ENCODE results near the gene PRR5L.
A peak's percentile ranks its signal among the peaks of the same experiment; 100 is the strongest.

PRR5L gene

DNA sequence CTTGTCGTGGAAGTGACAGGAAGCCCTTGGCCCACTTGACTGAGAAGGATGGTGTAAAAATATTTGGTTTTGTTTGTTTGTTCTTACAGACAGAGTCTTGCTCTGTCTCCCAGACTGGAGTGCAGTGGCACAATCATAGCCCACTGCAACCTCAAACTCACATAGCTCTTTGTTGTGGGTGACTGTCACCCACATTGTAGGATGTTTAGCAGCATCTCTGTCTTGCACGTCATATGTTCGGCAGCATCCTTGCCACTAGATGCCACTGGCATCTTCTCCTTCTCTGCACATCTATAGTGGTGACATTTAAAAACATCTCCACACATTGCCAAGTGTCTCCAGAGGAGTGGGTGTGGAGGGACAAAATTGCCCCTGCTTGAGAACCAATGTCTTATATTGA, 56.8 kb downstream of the PRR5L start:
- DNase-seq (ENCODE audit: extremely low spot score, insufficient read length, low read depth) (no peak), FAIRE-seq (no peak)

DNA sequence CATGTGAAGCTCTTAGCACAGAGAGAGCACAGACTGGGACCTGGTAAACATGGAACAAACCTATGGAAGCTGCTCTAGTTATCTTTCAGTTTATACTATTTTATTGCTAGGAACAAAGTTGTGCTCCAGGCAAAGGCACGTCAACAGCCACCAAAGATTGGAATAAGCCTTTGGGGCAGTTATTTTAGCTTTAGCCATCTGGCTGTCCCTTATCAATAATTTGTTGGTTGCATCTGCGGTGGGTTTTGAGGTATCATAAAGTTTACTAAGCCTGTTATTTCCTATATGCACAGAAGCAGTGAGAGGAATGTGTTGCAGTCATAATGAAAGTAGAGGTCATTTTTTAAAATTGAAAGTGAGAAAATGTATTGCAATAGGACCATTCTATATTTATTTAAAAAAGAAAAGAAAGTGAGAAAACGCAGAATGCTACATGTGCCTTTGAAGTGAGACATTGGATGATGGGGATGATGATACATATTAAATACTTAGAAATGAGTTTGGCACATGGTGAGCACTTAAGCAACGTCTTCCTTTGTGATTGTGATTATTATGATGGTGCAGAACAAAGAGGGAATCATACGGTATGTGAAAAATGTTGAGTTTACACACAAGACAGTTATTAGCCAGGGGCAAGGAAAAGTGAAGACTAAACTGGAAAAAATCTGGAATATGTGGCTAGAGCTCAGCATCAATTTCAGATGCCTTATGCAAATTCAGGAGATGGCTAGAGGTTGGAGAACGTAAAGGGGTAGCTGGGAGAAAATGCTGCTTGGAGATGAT, 58.3 kb downstream of the PRR5L start:
- FAIRE-seq, result peak; percentile 74
- DNase-seq (ENCODE audit: extremely low spot score, insufficient read length, low read depth), result no peak

DNA sequence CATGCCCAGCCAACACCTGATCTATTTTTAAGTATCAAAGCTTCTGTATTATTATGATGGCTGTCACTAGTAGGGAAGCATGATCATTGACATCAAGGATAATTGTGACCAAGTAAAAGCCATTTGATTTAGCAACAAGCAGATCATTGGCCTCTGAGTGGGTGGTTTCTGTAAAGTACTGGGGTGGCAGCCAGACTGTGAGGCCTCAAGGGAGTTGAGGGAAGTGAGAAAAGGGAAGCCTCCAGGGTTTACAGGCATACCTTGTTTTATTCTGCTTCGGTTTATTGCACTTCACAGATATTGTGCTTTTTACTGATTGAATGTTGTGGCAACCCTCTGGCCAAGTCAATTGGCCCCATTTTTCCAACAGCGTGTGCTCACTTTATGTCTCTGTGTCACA, 60.1 kb downstream of the PRR5L start:
- peak; percentile 95 for FAIRE-seq
- no peak for DNase-seq (ENCODE audit: extremely low spot score, insufficient read length, low read depth)

DNA sequence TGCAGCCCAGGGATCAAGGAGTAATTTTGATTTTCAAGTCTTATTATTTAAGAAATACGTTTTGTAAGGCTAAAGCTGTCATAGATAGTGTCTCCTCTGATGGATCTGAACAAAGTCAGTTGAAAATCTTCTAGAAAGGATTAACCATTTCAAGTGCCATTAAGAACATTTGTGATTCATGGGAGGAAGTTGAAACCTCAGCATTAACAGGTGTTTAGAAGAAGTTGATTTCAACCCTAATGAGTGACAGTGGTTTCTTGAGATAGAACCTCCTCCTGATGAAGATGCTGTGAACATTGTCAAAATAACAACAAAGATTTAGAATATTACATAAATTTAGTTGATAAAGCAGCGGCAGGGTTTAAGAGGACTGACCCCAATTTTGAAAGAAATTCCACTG, 61.7 kb downstream of the PRR5L start:
- FAIRE-seq (no peak), DNase-seq (ENCODE audit: extremely low spot score, insufficient read length, low read depth) (no peak)

DNA sequence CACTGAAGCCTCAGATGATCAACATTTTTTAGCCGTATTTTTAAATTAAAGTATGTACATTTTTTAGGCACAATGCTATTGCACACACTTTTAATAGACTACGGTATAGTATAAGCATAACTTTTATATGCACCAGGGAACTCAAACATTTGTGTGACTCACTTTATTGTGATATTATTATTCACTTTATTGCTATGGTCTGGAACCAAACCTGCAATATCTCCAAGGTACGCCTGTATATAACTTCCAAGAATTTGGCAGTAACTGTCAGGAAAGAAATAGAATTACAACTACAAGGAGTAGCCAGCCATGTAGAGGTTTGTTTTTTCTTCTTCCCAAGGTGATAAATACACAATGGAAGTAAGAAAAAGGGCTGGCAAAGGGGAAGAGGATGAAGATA, 62.3 kb downstream of the PRR5L start:
- no peak for DNase-seq (ENCODE audit: extremely low spot score, insufficient read length, low read depth)

DNA sequence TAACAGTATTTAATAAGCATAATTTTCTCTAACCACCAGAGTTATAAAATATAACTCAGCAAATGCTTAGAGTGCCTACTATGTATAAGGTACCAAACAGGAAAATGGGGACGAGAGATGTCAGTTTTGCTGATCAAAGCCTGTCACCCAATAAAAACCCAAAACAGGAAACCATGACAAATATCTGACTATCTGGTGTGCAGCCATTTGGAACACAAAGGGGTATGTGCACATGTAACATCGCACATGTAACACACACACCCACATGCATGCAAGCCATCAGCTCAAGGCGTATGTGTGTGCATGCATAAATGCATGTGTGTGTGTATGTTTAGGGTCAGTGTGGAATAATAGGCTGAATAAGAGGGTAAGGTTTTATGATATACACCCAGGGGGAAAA, 64.2 kb downstream of the PRR5L start:
- DNase-seq (ENCODE audit: extremely low spot score, insufficient read length, low read depth), result no peak
- no peak for FAIRE-seq

More for the DNA sequence above, 62.3 kb downstream of the PRR5L start:
- FAIRE-seq, result no peak

DNA sequence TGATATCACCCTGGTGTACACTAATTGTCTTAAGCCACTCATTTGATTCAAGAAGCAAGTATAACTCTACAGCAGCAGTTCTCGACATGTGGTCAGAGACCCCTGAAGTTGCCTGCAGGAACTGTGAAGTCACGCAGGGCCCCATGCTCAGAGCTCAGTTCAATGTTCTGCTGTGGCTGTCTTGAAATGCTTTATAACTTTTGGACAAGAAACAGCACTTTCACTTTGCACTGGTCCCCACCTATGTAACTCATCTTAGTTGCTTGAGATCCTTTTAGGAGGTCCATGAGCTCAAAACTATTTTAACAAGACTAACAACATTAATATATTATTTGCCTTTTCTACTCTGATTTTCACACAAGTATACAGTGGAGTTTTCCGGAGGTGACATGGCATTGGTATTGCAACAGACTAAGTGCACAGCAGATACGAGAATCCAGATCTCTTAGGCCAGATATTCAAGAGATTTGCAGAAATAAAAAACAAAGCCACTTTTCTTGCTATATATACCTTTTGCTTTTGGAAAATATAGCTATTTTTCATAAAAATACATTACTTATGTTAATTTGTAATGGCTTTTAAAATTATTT, 64.8 kb downstream of the PRR5L start:
- peak; percentile 31 for FAIRE-seq

DNA sequence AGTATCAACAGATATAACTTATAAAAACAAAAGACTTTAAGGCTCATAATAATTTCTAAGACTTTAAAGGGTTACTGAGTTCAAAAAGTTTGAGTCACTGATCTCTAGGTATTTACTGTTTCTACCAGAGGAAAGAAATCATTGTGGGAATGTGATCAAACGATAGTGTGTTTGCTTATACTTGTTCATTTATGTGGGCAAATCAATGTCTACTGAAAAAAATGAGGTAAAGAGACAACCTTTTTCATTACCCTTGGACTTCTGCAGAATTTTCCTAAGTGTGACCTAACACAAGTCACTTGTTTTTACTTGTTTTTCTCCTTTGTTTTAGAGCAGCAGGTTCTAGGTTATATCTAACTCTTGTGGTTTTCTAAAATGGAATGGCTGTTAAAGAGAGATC, 65.4 kb downstream of the PRR5L start:
- no peak for DNase-seq (ENCODE audit: extremely low spot score, insufficient read length, low read depth)
- no peak for FAIRE-seq

More for the DNA sequence above, 64.8 kb downstream of the PRR5L start:
- no peak for DNase-seq (ENCODE audit: extremely low spot score, insufficient read length, low read depth)

DNA sequence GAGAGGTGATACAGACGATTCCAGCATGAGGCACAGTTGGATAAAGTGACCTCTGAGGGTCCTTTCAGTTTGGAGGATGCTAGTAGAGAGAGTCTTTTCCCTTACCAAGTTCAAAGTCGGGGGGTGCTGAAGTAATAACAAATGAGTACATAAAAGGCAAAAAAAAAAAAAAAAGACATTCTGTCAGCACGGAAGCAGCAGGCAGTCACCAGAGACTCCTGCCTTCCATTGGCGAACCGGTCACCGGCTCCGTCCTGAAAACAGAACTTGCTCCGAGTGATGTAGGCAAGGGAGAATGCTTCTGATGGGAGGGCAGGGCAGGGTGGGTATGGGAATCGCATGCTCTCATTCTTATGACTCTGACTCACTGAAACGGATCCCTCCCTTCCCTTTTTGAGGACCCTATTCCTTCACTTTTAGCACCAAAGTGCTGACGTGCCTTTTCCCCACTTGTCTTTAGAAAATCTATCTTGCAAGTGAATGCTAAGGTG, 65.9 kb downstream of the PRR5L start:
- DNase-seq (ENCODE audit: extremely low spot score, insufficient read length, low read depth) (no peak), FAIRE-seq (no peak)

DNA sequence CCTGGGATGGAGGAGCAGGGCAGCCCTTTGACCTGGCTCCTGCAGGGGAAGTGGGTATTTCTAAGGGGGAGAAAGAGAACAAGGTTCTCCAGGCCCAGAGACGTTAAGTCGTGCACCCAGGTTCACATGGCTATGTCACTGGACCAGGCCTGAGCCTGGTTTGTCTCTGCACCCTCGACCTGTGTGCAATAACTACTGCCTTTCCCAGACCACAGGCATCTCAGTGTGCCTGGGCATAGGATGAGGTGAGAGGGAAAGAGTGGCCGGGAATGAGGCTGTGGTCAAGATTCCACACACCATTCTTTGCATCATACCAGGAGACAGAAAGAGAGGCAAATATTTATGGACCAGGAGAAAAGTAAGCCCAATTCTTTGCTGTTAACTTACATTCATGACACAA, 66.8 kb downstream of the PRR5L start:
- DNase-seq (ENCODE audit: extremely low spot score, insufficient read length, low read depth) (no peak), FAIRE-seq (no peak)

DNA sequence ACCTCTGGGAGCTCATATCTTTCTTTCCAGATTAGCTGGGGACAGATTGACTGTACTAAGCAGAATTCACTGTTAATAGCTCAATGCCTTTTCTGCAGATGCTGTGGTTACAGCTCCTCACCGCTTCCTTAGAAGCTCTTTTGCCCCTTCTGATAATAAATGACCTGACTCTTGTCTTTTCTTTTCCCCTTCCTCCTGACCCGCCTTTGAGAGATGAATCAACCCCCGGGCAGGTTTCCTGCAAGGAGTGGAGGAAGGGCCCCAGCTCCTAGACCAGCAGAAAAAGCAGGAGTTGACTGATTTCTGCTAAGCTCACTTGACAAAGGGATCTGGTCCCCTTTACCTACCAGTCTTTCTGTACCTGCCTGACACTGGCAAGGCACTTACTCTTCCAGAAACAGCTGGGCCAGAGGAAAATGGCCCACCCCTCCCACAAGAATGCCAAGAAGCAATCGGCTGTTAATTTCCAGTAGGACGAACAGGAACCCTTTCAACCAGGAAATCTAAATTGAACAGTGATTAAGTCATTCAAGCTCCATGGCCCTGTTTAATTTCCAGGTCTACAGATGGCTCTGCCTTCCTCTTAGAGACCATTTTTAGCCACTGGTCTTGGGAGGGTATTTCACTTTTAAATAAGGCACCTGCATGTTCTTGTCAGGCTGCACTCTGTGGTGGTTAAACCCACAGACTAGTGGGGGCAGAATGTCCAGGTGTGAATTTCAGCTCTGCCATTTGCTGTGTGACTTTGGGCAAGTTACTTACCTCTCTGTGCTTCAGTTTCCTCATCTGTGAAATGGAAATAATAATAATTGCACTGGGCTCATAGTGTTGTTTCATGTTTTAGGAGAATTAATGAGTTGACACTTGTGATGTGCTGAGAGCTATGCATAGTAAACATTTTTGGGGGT, 67.5 kb downstream of the PRR5L start:
- DNase-seq (ENCODE audit: extremely low spot score, insufficient read length, low read depth), result no peak

DNA sequence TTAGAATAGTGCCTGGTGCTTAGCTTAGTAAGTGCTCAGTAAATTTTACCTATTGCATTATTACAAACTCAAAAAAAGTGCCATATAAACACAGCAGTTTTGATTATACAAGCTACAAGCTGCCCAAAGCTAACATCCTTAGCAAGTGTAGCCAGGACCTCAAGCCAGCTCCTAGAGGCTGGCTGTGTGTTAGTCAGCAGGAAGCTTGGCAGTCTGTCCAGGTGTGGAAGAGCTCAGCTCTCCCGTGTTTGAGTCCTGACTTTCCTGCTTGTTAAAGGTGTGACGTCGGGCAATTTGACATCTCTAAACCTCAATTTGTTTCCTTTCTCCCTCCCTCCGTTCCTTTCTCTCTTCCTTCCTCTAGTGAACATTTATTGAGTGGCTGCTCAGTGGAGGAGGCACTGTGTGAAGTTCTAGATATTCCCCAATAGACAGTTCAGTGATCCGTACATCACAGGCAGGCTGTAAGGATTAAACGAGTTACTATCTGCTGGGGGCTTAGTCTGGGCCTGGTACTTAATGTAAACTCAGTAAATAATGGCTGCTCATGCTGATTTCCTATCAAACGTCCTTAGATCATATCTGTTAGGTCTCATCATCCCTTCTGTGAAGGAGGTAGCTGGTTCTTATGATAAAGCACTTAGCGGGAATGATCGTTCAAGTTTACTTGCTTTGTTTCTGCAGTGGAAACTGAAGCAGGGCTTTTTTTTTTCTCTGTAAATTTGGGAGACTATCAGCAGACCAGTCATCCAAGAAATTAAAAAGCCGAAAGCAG, 68.7 kb downstream of the PRR5L start:
- FAIRE-seq, result no peak

More for the DNA sequence above, 67.5 kb downstream of the PRR5L start:
- no peak for FAIRE-seq

DNA sequence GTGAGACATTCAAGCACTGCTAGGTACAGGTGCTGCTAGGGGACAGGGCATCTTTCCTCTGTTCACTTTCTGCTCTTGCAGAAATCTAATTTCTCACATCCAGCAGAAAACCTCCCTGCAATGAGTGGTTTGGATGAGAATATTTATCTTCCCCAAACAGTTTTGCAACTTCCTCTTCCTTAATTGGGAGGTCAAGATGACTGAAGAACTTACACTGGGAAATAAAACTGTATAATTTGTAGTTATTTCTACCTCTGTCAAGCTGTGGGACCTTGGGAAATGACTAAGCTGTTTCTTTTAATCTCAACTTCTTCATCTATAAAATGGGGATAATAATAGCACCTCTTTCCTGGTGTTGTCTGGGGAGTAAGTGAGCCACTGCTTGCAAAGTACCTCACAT, 69.8 kb downstream of the PRR5L start:
- FAIRE-seq, result no peak
- DNase-seq (ENCODE audit: extremely low spot score, insufficient read length, low read depth), result no peak

More for the DNA sequence above, 68.7 kb downstream of the PRR5L start:
- DNase-seq (ENCODE audit: extremely low spot score, insufficient read length, low read depth), result no peak

DNA sequence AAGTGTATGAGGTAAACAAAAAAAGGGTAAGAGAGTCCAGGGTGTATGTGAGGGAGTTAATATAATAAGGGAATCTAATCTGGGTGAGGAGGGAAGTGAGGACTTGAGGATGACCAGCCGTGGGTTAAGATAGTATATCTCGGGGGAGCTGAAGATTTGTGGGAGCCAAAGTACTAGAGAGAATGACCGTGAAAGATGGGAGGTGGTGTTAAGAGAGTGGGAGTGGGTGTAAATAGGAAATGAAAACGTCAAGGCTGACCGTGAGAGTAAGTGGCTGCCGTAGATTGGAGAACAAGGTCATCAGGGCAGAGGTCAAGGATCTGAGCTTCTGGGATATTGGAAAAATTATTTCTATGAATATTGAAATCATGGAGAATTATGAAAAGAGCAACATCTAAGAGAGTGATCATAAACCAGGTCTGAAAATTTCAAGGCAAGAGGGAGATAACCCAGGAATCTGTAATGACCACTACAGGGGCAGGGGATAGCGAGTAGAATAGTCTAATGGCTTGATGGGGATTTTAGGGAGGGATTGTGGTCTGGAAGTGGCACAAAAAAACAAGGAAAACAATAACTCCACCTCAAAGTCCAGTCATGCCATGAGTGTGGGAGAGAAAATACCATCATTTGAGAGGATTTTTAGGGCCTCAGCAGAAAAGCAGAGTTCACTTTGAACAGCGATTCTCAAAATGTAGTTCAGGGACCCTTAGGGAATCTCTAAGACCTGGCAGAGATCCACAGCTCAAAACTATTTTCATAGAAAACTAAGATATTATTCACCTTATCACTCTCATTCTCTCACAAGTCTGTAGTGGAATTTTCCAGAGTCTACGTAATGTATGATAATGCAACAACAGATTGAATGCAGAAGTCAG, 72.0 kb downstream of the PRR5L start:
- DNase-seq (ENCODE audit: extremely low spot score, insufficient read length, low read depth) (no peak), FAIRE-seq (no peak)

DNA sequence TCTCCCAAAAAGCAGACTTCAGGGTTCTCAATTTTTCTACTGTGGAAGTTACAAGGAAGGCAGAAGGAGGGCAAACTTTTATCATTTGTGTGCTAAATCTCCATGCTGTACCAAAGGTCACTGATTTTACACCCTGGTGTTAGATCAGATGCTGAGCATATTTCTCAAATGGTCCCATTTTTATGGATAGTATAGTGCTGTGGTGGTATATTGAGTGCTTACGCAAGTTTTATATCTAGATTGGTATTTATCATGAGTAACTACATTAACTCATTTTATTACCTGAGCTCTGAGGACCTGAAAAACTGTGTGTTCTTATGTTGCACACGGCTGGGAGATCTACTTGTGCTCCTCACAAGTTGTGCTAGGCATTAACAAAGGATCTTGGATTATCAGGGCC, 75.1 kb downstream of the PRR5L start:
- no peak for DNase-seq (ENCODE audit: extremely low spot score, insufficient read length, low read depth)
- FAIRE-seq, result no peak

DNA sequence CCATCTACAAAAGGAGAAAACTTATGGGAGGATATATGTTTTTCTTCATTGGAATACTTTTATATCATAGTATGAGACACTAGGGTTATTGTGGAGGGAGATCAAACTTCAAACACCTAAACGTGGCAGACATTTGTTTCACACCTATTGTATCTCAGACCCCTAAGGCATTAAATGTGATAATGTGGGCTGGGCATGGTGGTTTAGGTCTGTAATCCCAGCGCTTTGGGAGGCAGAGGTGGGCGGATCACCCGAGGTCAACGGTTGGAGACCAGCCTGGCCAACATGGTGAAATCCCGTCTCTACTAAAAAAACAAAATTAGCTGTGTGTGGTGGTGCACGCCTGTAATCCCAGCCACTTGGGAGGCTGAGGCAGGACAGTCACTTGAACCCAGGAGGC, 75.5 kb downstream of the PRR5L start:
- FAIRE-seq, result no peak
- no peak for DNase-seq (ENCODE audit: extremely low spot score, insufficient read length, low read depth)

DNA sequence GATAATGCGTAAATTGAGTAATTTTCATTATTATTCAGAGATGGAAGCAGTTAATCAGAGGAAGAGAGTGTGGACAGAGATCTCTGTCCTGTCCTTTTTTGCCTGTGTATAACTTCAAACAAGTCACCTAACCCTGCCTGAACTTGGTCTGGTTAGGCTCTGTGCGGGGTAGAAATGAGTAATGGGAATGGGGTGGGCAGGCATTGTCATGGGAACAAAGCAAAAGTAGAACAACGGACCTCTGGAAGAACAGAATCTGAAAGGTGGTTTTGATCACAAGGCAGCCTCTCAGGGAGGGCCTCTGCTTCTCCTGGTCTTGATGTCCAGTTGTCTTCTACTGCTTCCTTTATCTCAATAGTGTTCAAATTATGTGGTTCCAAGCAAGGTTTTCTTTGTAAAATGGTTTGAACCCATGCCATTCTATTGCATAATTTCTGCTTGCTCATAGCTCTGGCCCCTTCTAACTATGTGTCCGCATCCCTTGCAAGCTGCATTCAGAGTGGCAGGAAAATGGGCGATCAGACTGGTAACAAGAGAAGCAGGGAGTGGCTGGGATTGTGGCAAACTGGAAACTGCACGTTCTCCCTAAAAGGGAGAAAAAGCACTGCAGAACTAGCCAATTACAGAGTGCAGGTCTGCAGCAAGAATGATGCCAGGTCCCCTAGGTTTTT, 76.1 kb downstream of the PRR5L start:
- no peak for FAIRE-seq
- no peak for DNase-seq (ENCODE audit: extremely low spot score, insufficient read length, low read depth)
